ENCODE results near the gene PIWIL4.

GRCh38 chr11:94639901-94640721 lies 72.9 kb downstream of the PIWIL4 start:
- TF ChIP-seq SP1 (IDR thresholded peaks at IDR 0.05) (no peak), ZNF384 (IDR thresholded peaks at IDR 0.05) (no peak), TARDBP (IDR thresholded peaks at IDR 0.05) (no peak), SUZ12 (IDR thresholded peaks at IDR 0.05) (no peak), PKNOX1 (IDR thresholded peaks at IDR 0.05) (no peak)

Measured in HEK293T (cell line).